HepG2 (cell line): ENCODE measurements around the gene ZNF211. TPM values are rescaled to one million over a fixed set of nuclear protein-coding genes. Genes with fewer than 3 reads are reported as not detected.

Experiments used
- CAMTA2 ChIP-seq: sonication (generic); formaldehyde crosslinking; IDR thresholded peaks from 2 replicates; pipeline ENCODE4 v1.4.0; 2020; ENCODE audit warnings: mild to moderate bottlenecking, missing genetic modification reagents, borderline replicate concordance
- CREBL2 ChIP-seq: sonication (generic); formaldehyde crosslinking; IDR thresholded peaks from 2 replicates; pipeline ENCODE4 v1.8.1; 2023; ENCODE audit warnings: missing genetic modification reagents, mild to moderate bottlenecking, borderline replicate concordance
- ELF4 ChIP-seq: sonication (generic); formaldehyde crosslinking; IDR thresholded peaks from 2 replicates; pipeline ENCODE4 v1.5.0; 2020; ENCODE audit warnings: missing genetic modification reagents, mild to moderate bottlenecking, moderate library complexity, borderline replicate concordance
- ERF ChIP-seq: IDR thresholded peaks from 2 replicates; pipeline ENCODE4 v1.6.1; 2018; ENCODE audit warnings: missing biosample characterization, missing genetic modification reagents
- HNRNPH1 ChIP-seq: fragments of 200-400 bp; formaldehyde crosslinking; optimal IDR thresholded peaks from 2 replicates; pipeline ENCODE3; 2017; ENCODE audit warnings: mild to moderate bottlenecking, low read depth, low read length
- HNRNPLL ChIP-seq: fragments of 200-400 bp; formaldehyde crosslinking; IDR thresholded peaks from 2 replicates; pipeline ENCODE4 v1.6.1; 2017; ENCODE audit warnings: mild to moderate bottlenecking, low read depth, low read length; ENCODE audit not compliant: poor library complexity, severe bottlenecking
- JUN ChIP-seq: sonication (generic); formaldehyde crosslinking; IDR thresholded peaks from 2 replicates; pipeline ENCODE4 v1.4.0; 2020; ENCODE audit warnings: mild to moderate bottlenecking, missing genetic modification reagents
- MLX ChIP-seq: IDR thresholded peaks from 2 replicates; pipeline ENCODE4 v1.6.1; 2016
- MXD4 ChIP-seq: IDR thresholded peaks from 2 replicates; pipeline ENCODE4 v1.6.1; 2016; ENCODE audit warnings: mild to moderate bottlenecking, missing biosample characterization, missing genetic modification reagents
- RARG ChIP-seq: sonication (generic); formaldehyde crosslinking; IDR thresholded peaks from 2 replicates; pipeline ENCODE4 v1.4.0; 2020; ENCODE audit warnings: low read depth, mild to moderate bottlenecking, missing genetic modification reagents
- RELA ChIP-seq: sonication (generic); formaldehyde crosslinking; IDR thresholded peaks from 2 replicates; pipeline ENCODE4 v1.4.0; 2020; ENCODE audit warnings: missing genetic modification reagents
- RORA ChIP-seq: sonication (generic); formaldehyde crosslinking; IDR thresholded peaks from 2 replicates; pipeline ENCODE4 v1.5.0; 2020; ENCODE audit warnings: mild to moderate bottlenecking, missing genetic modification reagents, moderate library complexity
- SPEN ChIP-seq: sonication (generic); formaldehyde crosslinking; IDR thresholded peaks from 2 replicates; pipeline ENCODE4 v1.5.1; 2020; ENCODE audit warnings: low read depth, mild to moderate bottlenecking, missing genetic modification reagents
- SUZ12 ChIP-seq: fragments of 150-350 bp; IDR thresholded peaks from 2 replicates; pipeline ENCODE4 v1.6.1; 2014; ENCODE audit warnings: low read depth, low read length
- TFAP4 ChIP-seq: sonication (generic); IDR thresholded peaks from 2 replicates; pipeline ENCODE4 v1.6.1; 2016; ENCODE audit warnings: low read depth, borderline replicate concordance
- YEATS4 ChIP-seq: sonication (generic); formaldehyde crosslinking; IDR thresholded peaks from 2 replicates; pipeline ENCODE4 v1.4.0; 2020; ENCODE audit warnings: missing genetic modification reagents, borderline replicate concordance
- ZFP41 ChIP-seq: sonication (generic); formaldehyde crosslinking; IDR thresholded peaks from 2 replicates; pipeline ENCODE4 v1.4.0; 2020; ENCODE audit warnings: mild to moderate bottlenecking, missing genetic modification reagents, borderline replicate concordance
- ZNF138 ChIP-seq: sonication (generic); formaldehyde crosslinking; IDR thresholded peaks from 2 replicates; pipeline ENCODE4 v1.5.0; 2020; ENCODE audit warnings: mild to moderate bottlenecking, low read depth, missing genetic modification reagents
- ZNF225 ChIP-seq: sonication (generic); formaldehyde crosslinking; IDR thresholded peaks from 2 replicates; pipeline ENCODE4 v1.4.0; 2020; ENCODE audit warnings: mild to moderate bottlenecking, missing genetic modification reagents
- ZNF337 ChIP-seq: sonication (generic); formaldehyde crosslinking; IDR thresholded peaks from 2 replicates; pipeline ENCODE4 v1.5.1; 2020; ENCODE audit warnings: missing genetic modification reagents, low read depth, mild to moderate bottlenecking, borderline replicate concordance
- ZNF564 ChIP-seq: sonication (generic); formaldehyde crosslinking; IDR thresholded peaks from 2 replicates; pipeline ENCODE4 v1.8.1; 2023; ENCODE audit warnings: mild to moderate bottlenecking, missing genetic modification reagents
- ZNF614 ChIP-seq: IDR thresholded peaks from 2 replicates; pipeline ENCODE4 v1.6.1; 2018; ENCODE audit warnings: missing biosample characterization, missing genetic modification reagents, inconsistent platforms, borderline replicate concordance
- ZNF770 ChIP-seq: sonication (generic); formaldehyde crosslinking; IDR thresholded peaks from 2 replicates; pipeline ENCODE4 v1.5.0; 2020; ENCODE audit warnings: mild to moderate bottlenecking, missing genetic modification reagents
- ZXDC ChIP-seq: sonication (generic); formaldehyde crosslinking; IDR thresholded peaks from 2 replicates; pipeline ENCODE4 v1.5.0; 2020; ENCODE audit warnings: mild to moderate bottlenecking, missing genetic modification reagents
- polyA plus RNA-seq, 8 experiments: library from polyadenylated mRNA; depleted of rRNA in 3 of 8; stranded (reverse) in 7 of 8; unstranded in 1 of 8; fragments of >200 nt; fragmentation: Illumina TruSeq in 4 of 8; extraction: Trizol in 4 of 8; gene quantifications; 2 replicates each; pipeline versions ENCODE4 v1.2.1 to v1.2.3, GENCODE V29; 2011 to 2016; ENCODE audit warnings: low read depth in 4 of 8, missing spikeins in 1 of 8, mixed read lengths in 1 of 8; ENCODE audit not compliant: insufficient read depth in 1 of 8
- total RNA-seq, 5 experiments: library from RNA; depleted of rRNA; stranded (reverse); fragments of >200 nt; fragmentation: Illumina TruSeq; extraction: Trizol; gene quantifications; 2 replicates each; pipeline ENCODE4 v1.2.3, GENCODE V29; 2016; ENCODE audit warnings: low read depth in 1 of 5

The ZNF211 gene
- total and polyA plus RNA-seq, 2 of the 13 experiments (the other 11 are each of a cell fraction or from before 2014, with no cell fraction given): 9.9 to 11.2 TPM

GRCh38 chr19:57599761-57600383 is 33.1 kb upstream of the ZNF211 start, which contains the start of gene ZNF530 (continued):
- TF ChIP-seq ZNF770 (CRISPR knock-in tag) (no peak), JUN (CRISPR knock-in tag) (no peak), MLX (no peak), ZFP41 (CRISPR knock-in tag) (0 out of 2 replicates have a peak, but pooled peaks have one; percentile 36), YEATS4 (CRISPR knock-in tag) (0 out of 2 replicates have a peak, but pooled peaks have one; percentile 24), ZNF138 (CRISPR knock-in tag) (no peak), ZNF614 (CRISPR knock-in tag) (no peak), ZXDC (CRISPR knock-in tag) (no peak), ZNF337 (CRISPR knock-in tag) (0 out of 2 replicates have a peak, but pooled peaks have one; percentile 42), SUZ12 (peak; percentile 72), SPEN (CRISPR knock-in tag) (peak; percentile 89), ERF (CRISPR knock-in tag) (no peak), RORA (CRISPR knock-in tag) (no peak), TFAP4 (0 out of 2 replicates have a peak, but pooled peaks have one; percentile 34), CAMTA2 (CRISPR knock-in tag) (no peak), ZNF564 (no peak), MXD4 (CRISPR knock-in tag) (peak; percentile 67), ZNF225 (CRISPR knock-in tag) (0 out of 2 replicates have a peak, but pooled peaks have one; percentile 64), HNRNPH1 (no peak), CREBL2 (0 out of 2 replicates have a peak, but pooled peaks have one; percentile 76), HNRNPLL (peak; percentile 37), RARG (CRISPR knock-in tag) (no peak), RELA (CRISPR knock-in tag) (no peak), ELF4 (CRISPR knock-in tag) (peak; percentile 85; the same call in 1 of the 2 replicates)
